ENCODE data around the gene MRPS12.
A peak's percentile ranks its signal among the peaks of the same experiment; 100 is the strongest.

MRPS12 gene

DNA sequence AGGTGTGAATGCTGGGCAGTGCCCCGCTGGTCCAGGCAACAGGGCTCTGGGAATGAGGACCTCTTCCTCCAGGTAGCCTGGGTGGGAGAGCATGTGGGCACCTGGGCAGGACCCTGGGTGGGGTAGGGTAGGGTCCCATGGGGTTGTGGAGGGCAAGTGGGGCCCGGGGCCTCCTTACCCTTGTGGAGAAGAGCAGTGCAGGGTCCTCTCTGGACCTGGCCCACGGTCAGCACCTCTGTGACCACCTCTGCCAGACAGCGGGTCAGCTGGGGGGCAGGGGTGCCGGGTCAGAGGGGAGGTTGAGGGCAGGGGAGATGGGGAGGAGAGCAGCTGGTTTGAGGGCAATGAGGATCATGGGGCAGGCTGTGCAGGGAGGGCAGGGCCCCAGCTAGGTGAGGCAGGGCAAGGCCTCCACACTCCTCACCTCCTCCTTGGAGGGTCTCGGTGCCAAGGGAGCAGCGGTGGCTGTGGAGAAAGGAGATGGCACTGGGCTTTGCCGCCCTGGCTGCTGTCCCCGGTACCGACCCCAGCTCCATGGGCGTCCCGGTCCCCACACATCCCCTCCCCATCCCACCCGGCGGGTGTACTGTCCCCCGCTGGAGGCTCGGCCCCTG lies 19.2 kb upstream of the MRPS12 start:
- no peak for DNase-seq (ENCODE audit: low read depth in 2 of 2)

DNA sequence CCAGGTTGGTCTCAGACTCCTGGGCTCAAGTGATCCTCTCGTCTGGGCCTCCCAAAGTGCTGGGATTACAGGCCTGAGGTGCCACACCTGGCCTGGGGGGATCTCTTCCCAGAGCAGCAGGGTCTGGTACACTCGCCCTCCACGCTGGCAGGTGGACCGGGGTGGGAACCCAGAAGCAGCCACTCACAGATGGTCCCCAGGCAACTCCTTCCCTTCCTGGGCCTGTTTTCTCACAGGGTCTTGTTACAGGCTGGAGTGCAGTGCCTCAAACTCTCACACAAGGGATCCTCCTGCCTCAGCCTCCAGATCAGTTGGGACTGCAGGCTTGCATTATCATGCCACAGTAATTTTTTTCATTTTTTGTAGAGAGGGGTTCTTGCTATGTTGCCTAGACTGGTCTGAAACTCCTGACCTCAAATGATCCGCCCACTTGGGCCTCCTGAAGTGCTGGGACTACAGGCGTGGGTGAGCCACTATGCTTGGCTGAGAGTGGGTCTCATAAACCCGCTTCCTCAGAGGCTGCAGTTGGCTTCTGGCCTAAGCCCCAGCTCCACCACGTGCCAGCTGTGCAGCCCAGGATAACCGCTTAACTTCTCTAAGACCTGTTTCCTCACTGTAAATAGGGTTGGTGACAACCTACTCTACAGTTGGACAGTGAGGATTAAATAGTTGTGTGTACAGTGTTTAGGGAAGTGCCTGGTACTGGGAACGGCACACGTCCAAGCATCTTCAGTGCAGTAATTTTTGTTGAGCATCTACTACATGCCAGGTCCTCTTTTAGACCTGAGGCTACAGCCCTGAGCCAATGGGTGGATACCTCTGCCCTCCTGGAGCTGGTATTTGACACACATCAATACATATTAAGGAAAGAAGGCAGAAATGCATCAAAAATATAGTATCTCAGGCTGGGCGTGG lies 17.9 kb upstream of the MRPS12 start:
- DNase-seq (ENCODE audit: low read depth in 2 of 2) = no peak

DNA sequence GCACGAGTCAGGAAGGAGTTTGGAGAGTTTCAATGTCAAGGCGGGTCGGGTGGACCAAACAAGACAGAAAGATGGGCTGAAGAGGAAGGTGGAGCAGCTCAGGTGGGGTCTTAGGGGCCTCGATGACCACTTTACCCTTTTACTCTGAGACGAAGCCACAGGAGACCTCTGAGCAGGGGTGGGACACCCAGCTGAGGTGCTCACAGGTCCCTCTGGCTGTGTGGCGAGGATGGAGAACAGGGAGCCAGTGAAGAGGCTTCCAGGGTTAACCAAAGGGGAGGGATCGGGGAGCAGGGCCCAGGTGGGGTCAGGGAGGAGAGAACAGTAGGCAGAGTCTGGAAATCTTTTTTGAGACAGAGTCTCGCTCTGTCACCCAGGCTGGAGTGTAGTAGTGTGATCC lies 16.8 kb upstream of the MRPS12 start:
- no peak for DNase-seq (ENCODE audit: low read depth in 2 of 2)

DNA sequence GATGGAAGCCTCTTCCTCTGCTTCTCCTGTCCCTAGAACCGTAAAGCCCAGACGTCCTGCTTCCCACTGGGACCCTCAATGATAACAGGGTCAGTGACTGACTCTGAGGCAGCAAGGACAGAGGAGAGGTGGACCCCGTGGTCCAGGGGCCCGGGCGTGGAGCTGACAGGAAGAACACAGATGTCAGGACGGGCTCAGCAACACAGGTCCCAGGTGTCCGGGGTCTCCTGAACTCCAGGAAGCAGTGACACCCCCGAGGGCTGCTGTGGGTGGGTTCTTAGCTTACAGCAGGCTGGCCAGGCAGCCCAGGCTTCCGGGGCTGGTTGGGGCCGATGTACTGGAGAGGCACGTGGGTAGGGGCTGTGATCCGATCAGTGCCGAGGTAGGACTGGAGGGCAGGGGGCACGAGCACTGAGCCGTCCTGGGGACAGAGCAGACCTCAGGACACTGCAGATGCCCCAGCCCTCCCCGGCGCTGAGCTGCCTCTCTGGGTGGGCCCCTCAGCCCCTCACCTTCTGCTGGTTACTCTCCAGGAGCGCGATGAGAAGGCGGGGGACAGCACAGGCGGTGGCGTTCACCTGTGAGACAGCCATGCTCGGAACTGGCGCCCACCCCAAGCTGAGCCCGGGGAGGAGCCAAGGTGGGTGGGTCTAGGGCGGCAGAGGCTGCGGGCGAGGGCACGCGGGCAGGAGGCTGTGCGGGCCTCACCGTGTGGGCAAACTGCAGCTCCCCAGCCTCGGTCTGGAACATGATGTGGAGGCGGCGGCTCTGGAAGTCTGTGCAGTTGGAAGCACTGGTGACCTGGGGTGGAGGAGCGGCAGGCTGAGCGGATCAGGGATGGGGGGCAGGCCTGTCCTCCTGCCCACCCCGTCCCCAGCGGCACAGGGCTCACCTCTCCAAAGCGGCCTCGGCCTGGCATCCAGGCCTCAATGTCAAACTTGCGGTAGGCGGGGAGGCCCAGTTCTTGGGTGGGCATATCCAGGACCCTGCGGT lies 15.1 kb upstream of the MRPS12 start:
- DNase-seq (ENCODE audit: low read depth in 2 of 2) = no peak

DNA sequence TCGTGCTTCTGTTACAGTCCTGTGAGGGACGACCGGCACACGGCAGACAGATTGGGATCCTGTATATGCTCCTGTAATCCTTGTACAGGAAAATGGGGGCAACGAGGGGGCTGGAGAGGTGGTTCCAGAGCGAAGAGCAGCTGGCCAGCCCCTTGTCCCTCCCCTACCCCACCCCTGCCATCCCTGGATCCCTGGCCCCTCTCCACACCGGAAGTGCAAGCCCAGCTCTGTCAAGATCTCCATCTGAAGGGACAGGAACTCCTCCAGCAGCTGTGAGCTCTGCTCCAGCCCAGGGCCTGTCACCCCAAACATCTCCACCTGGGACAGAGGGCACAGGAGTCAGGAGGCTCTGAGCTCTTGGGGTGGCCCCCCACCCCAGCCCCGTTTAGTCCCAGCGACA lies 13.2 kb upstream of the MRPS12 start:
- DNase-seq (ENCODE audit: low read depth in 2 of 2) = no peak

DNA sequence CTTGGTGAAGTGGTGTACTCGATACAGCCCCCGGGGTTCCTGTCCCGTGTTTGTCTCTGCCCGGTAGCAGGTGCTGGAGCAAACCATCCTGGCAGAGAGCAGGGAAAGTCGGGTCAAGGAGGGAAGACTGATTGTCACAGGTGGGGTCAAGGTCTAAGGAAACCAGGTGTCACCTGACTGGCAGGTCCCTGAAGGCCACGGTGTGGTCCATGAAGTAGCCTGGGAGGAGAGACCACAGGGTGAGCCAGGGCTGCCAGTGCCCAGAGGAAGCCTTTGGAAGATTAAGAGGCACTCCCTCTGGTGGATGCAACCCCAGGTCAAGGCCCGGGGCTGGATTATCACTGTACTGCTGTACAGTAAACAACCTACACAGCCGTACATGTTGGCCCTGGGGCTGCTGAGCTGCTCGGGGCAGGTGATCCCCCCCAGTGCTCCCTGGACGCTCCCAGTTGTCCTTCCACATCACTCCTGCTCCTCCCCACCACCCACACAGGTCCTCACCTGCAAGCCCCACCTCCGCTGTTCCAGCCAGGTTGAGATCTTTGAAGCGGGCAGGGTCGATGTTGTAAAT lies 12.7 kb upstream of the MRPS12 start:
- DNase-seq (ENCODE audit: low read depth in 2 of 2) = no peak

DNA sequence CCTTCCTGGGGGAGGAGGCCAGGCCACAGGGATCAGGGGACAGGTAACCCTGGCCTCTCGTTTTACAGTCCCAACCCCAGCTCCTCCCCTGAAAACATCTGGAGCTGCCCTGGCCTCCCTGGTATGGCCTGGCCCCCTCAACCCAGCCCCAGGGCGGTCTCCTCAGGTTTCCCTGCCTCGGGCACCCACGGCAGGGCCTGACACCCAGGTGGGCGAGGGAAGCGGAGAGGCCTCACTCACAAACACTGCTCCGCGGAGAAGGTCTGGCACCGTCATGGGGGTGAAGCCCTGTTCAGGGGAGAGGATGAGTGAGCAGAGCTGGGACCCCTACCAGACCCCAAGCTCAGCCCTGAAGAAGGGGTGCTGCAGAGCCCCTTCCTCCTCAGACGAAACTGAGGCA lies 12.2 kb upstream of the MRPS12 start:
- no peak for DNase-seq (ENCODE audit: low read depth in 2 of 2)

DNA sequence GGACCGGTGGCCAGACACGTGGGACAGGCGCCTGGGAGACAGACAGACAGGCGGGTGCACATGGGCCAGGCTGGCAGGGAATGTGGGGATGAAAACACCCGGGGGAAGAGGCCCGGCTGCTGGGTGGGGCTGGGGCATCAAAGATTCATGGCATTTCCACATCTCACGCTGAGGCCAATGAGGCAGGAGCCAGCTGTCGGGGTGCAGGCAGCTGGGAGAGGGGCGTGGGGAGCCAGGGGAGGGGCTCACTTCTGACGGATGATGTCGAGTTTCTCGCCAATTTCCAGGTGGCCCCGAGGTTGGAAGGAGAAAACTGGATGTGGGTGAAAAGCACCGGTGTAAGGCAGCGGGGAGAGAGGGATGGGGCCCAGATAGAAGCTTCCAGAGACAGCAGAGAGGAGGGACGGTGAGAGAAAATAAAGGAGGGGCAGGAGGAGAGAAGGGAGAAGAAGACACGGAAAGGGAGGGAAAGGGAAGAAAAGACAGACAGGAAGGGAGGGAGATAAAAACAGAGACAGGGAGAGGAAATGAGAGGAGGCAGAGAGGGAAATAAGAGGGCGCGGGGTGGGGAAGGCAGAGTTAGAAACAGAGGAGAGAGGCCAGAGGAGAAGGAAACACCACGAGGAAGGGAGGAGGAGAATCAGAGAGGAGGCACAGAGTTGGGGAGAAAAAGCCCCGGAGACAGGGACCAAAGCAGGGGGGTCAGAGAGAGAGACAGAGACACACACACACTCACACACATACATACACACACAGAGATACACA lies 10.7 kb upstream of the MRPS12 start:
- DNase-seq (ENCODE audit: low read depth in 2 of 2) = no peak

DNA sequence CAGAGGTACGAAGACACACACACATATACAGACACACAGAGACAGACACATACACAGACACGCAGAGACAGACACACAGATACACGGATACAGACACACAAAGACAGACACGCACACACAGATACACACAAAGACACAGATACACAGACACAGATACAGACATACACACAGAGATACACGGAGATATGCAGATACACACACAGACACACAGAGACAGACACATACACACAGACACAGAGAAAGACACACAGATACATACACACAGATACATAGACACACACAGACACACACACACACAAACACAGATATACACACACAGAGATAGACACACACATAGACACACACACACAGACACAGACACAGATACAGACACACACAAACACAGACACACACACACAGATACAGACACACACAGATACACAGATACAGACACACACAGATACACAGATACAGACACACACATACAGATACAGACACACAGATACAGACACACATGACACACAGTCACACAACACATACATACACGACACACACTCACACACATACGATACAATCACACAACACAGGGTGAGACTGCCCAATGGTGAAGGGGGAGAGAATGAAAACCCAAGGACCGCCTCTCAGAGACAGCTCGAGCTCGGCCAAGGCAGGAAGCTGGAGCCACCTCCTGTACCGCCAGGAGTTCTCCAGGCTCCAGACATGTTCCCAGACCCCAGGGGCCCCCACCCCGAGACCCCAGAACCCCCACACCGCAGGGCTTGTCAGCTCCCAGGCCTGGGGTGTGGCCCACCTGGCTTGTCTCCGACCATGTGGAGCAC lies 9.9 kb upstream of the MRPS12 start:
- DNase-seq (ENCODE audit: low read depth in 2 of 2) = no peak

DNA sequence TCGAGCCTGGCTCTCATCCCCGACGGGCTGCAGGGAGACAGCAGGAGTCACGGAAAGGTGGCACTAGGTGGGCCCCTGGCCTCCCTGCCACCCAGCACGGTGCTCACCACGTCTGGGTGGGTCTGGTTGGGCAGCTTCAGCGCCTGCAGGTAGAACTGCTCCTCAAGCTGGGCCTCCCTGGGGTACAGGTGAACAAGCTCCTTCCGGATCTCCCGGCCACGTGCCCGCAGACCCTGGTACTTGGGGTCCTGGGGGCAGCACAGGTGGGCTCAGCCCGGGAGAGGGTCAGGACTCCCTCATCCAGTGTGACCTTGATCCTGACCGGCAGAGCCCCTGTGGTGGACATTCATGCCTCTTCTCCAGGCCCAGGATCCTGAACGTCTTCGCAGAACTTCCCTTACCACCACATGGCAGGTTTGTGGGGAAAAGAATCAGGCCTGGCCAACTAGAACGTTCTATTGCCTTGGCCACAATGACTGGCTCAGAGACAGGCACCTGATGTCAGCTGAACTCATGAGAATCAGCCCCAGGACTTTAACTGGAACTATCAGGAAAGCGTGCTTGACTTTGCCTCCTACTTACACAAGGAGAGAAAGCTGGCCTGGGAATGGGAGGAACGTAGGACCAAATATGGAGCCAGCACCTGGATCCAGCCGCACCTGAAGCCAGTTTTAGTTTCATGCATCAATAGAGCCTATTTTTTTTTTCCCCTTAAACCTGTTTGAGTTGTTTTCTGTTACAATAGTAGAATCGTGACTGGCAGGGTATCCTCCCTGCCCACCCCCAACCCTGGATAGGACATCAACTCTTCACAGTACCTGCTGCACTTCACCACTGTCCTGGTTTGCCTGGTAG lies 9.1 kb upstream of the MRPS12 start:
- no peak for DNase-seq (ENCODE audit: low read depth in 2 of 2)

DNA sequence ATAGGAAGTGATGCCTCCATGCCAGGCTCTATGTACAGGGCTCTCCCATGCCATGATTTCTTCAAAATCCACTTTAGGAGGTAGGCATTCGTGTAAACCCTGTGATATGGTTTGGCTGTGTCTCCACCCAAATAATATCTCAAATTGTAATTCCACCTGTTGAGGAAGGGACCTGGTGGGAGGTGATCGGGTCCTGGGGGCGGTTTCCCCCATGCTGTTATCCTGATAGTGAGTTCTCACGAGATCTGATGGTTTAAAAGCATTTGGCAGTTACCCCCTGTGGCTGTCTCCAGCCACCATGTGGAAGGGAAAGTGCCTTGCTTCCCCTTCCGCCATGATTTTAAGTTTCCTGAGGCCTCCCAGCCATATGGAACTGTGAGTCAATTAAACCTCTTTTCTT lies 8.3 kb upstream of the MRPS12 start:
- no peak for DNase-seq (ENCODE audit: low read depth in 2 of 2)

DNA sequence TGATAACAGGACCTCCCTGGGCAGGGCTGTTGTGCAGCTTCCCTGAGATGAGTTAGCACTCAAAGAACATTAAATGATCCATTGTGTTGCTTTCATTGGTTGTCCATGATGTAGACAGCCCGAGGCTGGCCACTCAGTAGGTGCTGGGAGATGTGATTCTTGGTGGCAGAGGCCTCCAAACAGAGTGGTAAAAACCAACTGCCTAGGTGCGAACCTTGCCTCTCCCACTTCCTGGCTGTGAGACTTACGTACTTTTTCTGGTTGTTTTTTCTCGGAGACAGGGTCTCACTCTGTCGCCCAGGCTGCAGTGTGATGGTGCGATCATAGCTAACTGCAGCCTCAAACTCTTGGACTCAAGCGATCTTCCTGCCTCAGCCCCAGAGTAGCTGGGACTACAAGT lies 6.4 kb upstream of the MRPS12 start:
- no peak for DNase-seq (ENCODE audit: low read depth in 2 of 2)

DNA sequence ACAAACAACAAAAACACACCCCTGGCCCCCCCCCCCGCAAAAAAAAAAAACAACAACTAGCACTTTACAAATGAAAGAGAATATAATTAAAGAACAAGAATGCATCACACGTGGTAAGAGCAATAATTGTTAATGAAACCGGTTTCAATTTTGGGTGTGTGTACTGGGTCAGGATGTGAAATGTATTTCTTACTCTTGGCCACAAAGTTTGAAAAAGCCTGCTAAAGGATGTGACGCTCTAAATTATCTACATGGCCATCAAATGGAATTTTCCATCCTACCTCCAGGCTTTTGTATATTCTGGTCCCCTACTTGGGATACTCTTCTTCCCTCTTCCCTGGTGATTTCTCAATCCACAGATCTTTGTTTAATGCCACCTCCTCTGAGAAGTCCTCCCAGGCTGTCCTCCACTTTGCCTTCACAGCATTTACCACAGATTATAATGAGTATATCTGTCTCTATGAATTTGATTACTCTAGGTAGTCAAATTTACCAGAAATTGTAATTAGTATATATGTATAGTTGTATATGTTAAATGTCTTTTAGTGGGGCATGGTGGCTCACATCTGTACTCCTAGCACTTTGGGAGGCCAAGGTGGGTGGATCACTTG lies 2.2 kb upstream of the MRPS12 start:
- no peak for DNase-seq (ENCODE audit: low read depth in 2 of 2)

DNA sequence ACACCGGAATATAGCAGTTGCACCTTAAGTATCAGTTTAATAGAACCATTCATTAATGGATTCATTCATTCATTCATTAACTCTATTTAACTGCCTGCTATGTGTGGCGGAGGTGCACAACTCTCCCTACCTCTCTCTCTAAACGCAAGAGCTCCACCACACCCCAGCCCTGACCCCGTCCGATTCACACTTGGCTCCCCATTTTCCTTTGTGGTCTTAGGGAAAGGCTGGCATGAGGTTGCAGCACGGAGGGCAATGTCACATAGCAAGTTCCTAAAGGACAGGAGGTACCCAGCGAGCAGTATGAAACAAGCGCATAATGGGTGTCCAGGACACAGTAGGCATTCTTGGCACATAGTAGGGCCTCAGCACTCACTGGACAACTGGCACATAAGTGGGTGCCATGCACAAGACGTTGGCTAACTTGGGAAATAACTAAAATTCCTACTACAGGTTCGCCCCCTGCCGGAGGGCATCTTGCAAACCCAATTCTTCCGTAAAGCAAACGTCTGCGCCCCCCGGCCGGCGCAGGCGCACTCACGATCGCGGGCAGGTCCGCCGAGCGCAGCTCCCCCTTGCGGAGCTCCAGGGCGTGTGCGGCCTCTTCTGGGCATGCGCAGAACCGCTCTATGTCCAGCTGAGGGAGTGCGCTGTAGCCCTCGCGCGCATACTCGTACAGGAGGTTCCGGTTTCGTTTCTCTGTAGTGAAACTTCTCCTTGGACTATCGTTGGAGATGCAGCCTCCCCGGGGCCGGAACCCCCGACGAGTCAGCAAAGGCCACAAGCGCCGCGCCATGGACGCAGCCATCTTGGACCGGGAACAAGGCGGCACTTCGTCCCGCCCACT lies 592 bp upstream of the MRPS12 start, which contains the start of gene SARS2:
TSS of gene SARS2 (minus strand) at position 835 of the 847 bp plus-strand sequence. CDS start at position 808, 27 bp downstream.
- DNase-seq (ENCODE audit: low read depth in 2 of 2) = peak; percentile 83 to 87

DNA sequence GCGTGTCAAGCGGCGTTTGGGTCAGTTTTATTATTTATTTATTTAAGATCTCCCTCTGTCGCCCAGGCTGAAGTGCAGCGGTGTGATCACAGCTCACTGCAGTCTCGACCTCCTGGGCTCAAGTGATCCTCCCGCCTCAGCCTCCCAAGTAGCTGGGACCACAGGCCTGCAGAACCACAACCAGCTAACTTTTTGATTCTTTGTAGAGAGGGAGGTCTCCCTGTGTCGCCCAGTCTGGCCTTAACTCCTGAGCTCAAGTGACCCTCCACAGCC lies 713 bp downstream of the MRPS12 start:
- no peak for DNase-seq (ENCODE audit: low read depth in 2 of 2)

DNA sequence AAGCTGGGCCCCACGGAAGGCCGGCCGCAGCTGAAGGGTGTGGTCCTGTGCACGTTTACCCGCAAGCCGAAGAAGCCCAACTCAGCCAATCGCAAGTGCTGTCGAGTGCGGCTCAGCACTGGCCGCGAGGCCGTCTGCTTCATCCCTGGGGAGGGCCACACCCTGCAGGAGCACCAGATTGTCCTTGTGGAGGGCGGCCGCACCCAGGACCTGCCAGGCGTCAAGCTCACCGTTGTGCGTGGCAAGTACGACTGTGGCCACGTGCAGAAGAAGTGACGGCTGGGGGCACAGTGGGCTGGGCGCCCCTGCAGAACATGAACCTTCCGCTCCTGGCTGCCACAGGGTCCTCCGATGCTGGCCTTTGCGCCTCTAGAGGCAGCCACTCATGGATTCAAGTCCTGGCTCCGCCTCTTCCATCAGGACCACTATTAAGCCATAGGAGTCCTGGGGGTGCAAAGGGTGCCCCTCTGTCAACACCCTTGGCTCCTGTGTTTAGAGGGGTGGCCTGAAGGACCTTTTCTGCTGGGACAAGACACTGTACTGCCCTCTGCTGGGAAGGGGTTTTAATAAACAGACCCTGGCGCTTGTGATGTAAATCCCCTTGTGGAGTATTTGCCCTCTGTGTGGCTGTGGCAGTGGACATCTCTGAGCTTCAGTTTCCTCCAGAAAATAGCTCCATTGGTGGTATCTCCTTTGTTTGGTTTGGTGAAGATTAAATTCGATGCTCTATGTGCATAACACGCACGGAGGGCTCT lies 1.9 kb downstream of the MRPS12 start:
- peak in 1 of 2 donors; percentile 12 for DNase-seq (ENCODE audit: low read depth in 2 of 2)

DNA sequence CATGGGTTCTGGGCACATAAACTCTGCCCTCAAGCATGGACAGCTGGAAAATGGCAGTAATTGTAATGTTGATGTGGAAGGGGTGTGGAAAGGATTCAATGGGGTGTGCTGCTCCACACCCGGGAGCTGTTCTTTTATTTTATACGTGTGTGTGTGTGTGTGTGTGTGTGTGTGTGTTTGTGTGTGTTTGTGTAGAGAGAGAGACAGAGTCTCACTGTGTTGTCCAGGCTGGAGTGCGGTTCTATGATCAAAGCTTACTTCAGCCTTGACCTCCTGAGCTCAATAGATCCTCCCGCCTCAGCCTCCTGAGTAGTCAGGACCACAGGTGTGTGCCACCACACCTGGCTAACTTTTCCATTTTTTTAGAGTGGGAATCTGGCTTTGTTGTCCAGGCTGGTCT lies 2.8 kb downstream of the MRPS12 start:
- no peak for DNase-seq (ENCODE audit: low read depth in 2 of 2)

All from stimulated activated CD4-positive, alpha-beta T cell treated with anti-CD3 and anti-CD28 coated beads, Interleukin-4, amount 100 ng/mL, for 48 hours (primary cell).